ENCODE results near the gene PTPRH.

Gene PTPRH
- total RNA-seq: 0 to 0.14 reads per million in 2 donors

- no peak for DNase-seq
These were observed at the start of gene PTPRH for GRCh38 chr19:55208880-55209692. Gene PTPRH, minus strand, starts transcription at chr19:55209501. Its CDS starts 68 bp downstream, at chr19:55209433.

GRCh38 chr19:55258476-55258827 lies 49.2 kb upstream of the PTPRH start:
- DNase-seq: peak; percentile 39

- peak; percentile 13 for DNase-seq
These were observed 48.4 kb upstream of the PTPRH start for GRCh38 chr19:55257461-55258420.

- no peak for DNase-seq
These were observed 47.5 kb upstream of the PTPRH start for GRCh38 chr19:55256562-55257460.

GRCh38 chr19:55255618-55256423 lies 46.5 kb upstream of the PTPRH start:
- DNase-seq: peak; percentile 22

GRCh38 chr19:55254625-55254977 lies 45.3 kb upstream of the PTPRH start:
- no peak for DNase-seq

- DNase-seq: peak; percentile 47
These were observed 44.7 kb upstream of the PTPRH start for GRCh38 chr19:55253842-55254624.

- no peak for DNase-seq
These were observed 43.7 kb upstream of the PTPRH start for GRCh38 chr19:55252760-55253663.

GRCh38 chr19:55251341-55252081 lies 42.2 kb upstream of the PTPRH start:
- DNase-seq: peak; percentile 37

- no peak for DNase-seq
These were observed 41.1 kb upstream of the PTPRH start for GRCh38 chr19:55250262-55251036.

GRCh38 chr19:55249841-55250240 lies 40.5 kb upstream of the PTPRH start:
- no peak for DNase-seq

- DNase-seq: no peak
These were observed 39.4 kb upstream of the PTPRH start for GRCh38 chr19:55248704-55249103.

GRCh38 chr19:55248166-55248675 lies 38.9 kb upstream of the PTPRH start:
- DNase-seq: no peak

- no peak for DNase-seq
These were observed 38.4 kb upstream of the PTPRH start for GRCh38 chr19:55247621-55248099.

GRCh38 chr19:55246462-55247451 lies 37.5 kb upstream of the PTPRH start:
- no peak for DNase-seq

GRCh38 chr19:55245236-55245904 lies 36.1 kb upstream of the PTPRH start:
- DNase-seq: no peak

Data from T-helper 9 cell (primary cell).